HCEC 1CT (cell line): ENCODE results near the gene PLA2G4A.

Experiments
- DNase-seq: peaks from one replicate; pipeline ENCODE4 v3.0.0-alpha.2; 2017

The PLA2G4A gene

GRCh38 chr1:187032982-187033692 lies 204.4 kb downstream of the PLA2G4A start:
- no peak for DNase-seq

- DNase-seq: no peak
Observed at GRCh38 chr1:187033693-187034390, 205.1 kb downstream of the PLA2G4A start.

- DNase-seq: no peak
Observed at GRCh38 chr1:187034501-187034900, 205.8 kb downstream of the PLA2G4A start.

GRCh38 chr1:187037973-187038553 lies 209.3 kb downstream of the PLA2G4A start:
- DNase-seq: no peak
